Kidney (tissue), 14 donors: ENCODE results near the gene PPFIBP1. TPM values are rescaled to one million over a fixed set of nuclear protein-coding genes. Genes with fewer than 3 reads are reported as not detected.

Source experiments
- DNase-seq, 5 donors: peaks; one replicate each; pipeline ENCODE4 v3.0.0-alpha.2; 2013 to 2020
- FAIRE-seq: peaks from 2 replicates; lab custom pipeline; 2012; peaks lifted over from hg19 to GRCh38; lab: Jason Lieb, UNC
- H3K27ac ChIP-seq, 2 donors: one replicate each; pipeline ENCODE4 v1.7.0; 2013; ENCODE audit warnings: low read depth in 2 of 2, low read length in 2 of 2, inconsistent platforms in 1 of 2
- H3K27me3 ChIP-seq: one replicate; pipeline ENCODE4 v1.7.1; 2013; ENCODE audit warnings: low read length, inconsistent platforms; ENCODE audit not compliant: control insufficient read depth, insufficient read depth
- H3K36me3 ChIP-seq, 3 donors: one replicate each; pipeline versions ENCODE4 v1.7.0 to v1.7.1; 2013; ENCODE audit warnings: low read length in 3 of 3, control low read depth in 1 of 3, inconsistent platforms in 1 of 3; ENCODE audit not compliant: insufficient read depth in 3 of 3, control insufficient read depth in 2 of 3
- H3K4me1 ChIP-seq, 3 donors: one replicate each; pipeline versions ENCODE4 v1.7.0 to v1.7.1; 2013; ENCODE audit warnings: low read length in 3 of 3, inconsistent platforms in 1 of 3, low read depth in 1 of 3; ENCODE audit not compliant: control insufficient read depth in 2 of 3, insufficient read depth in 2 of 3
- H3K4me3 ChIP-seq, 3 donors: one replicate each; pipeline versions ENCODE4 v1.7.0 to v1.8.1; 2013; ENCODE audit warnings: low read length in 3 of 3, control low read depth in 1 of 3, inconsistent platforms in 1 of 3
- H3K9ac ChIP-seq, 3 donors: one replicate each; pipeline versions ENCODE4 v1.7.0 to v1.7.1; 2013; ENCODE audit warnings: low read length in 3 of 3, control low read depth in 1 of 3, inconsistent platforms in 1 of 3
- H3K9me3 ChIP-seq, 3 donors: one replicate each; pipeline versions ENCODE4 v1.7.0 to v1.7.1; 2013; ENCODE audit warnings: low read length in 3 of 3, control low read depth in 1 of 3, inconsistent platforms in 1 of 3; ENCODE audit not compliant: control insufficient read depth in 2 of 3, insufficient read depth in 1 of 3
- CTCF ChIP-seq: IDR thresholded peaks from 3 replicates; pipeline ENCODE4 v1.5.1; 2012; ENCODE audit warnings: mild to moderate bottlenecking, moderate library complexity, borderline replicate concordance; ENCODE audit not compliant: insufficient read depth; ENCODE audit errors: extremely low read depth
- intact Hi-C: fragments of 100-400 bp; cut with DNase I; formaldehyde crosslinking; loops from one replicate; pipeline ENCODE4 v1.11.1; 2022
- polyA plus RNA-seq: library from polyadenylated mRNA; stranded (reverse); fragments of 350-450 nt; fragmentation: Illumina TruSeq; extraction: RNeasy Lipid Tissue Mini Kit (QIAGEN cat#74804); gene quantifications from one replicate; pipeline ENCODE4 v1.2.3, GENCODE V29; 2014; ENCODE audit warnings: low read depth, low replicate concordance; ENCODE audit not compliant: insufficient read depth
- total RNA-seq: library from RNA; stranded (reverse); fragmentation: NEBNext Ultra II Directional; extraction: Animal tissue kit (Norgen Biotek cat#: 25700); gene quantifications from one replicate; pipeline ENCODE4 v1.2.1, GENCODE V29; 2021
- donor health status: control.
- donor health status: control.
- donor health status: control.
- donor health status: control.
- donor health status: control.
- donor health status: DM: yes; HTN: yes; CAD: no.
- donor health status: Normal renal cell carcinoma (clear cell type).

PPFIBP1 gene
- total and polyA plus RNA-seq, 2 donors from 2014 or later, result 12.7 to 175 TPM

DNA sequence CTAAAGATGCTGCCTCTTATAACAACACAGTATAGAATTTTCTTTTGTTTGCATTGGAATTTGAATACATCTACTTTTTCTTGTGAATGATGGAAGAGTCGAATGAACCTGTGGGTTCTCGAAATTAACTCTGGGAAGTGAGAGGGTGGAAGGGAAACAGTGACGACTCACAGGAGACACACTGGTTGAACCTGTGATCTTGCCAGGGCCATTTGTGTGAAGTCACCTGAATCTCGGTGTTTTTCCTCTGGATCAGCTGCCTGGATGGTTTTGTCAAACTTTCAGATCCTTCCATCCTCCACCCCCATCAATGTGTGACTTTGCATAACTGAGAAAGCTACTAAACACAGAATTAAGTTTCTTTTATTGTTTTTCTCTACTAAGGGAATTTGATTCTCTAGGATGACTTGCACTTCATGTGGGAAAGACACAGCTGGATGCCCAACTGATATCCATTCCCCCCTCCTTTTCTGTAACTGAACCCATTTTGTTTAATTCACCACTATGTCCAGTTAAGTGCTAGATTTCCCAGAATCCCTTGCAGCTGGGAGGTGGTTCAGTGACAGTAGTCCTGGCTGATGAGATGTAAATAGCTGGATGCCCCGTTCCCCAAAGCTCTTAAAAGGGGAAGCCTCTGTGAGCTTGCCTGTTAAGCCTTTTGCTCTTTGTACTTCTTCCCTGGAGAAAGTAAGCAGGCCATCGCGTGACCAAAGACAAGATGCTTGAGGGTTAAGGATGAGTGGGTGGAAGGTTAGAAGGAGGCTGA lies 6.3 kb downstream of the PPFIBP1 start:
- peaks cover 0 to 8% (median 6%) of the 10 kb centered on the region in 3 donors for H3K4me1 ChIP-seq

DNA sequence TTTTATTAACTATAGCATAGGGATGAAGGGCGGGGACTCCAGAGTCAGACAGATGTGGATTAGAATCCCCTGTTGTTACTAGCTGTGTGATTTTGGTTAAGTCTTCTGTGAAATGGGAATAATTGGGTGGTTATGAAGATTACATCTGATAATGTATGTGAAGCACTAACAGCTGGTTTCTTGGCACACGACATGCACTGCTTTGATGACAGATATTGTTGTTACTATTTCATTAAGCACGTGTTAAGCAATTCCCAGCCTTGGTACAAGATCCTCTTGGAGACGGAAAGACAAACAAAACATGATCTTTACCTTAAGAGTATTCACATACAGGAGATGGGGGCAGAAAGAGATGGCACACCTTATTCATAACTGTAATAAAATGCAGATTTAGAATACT lies 7.9 kb downstream of the PPFIBP1 start:
- FAIRE-seq, result no peak
- TF ChIP-seq CTCF, result no peak
- H3K27ac ChIP-seq, result no peak overlapping the region

More for the DNA sequence above, 6.3 kb downstream of the PPFIBP1 start:
- H3K27me3 ChIP-seq, result no peaks in the 10 kb centered on the region
- H3K27ac ChIP-seq, result no peak overlapping the region
- H3K9me3 ChIP-seq, result no peaks in the 10 kb centered on the region
- H3K9ac ChIP-seq, result no peak overlapping the region
- no peak for FAIRE-seq
- peak in 3 of 5 donors; percentile 26 to 74 (median 72) for DNase-seq
- H3K4me3 ChIP-seq, result no peak overlapping the region
- H3K36me3 ChIP-seq, result no peaks in the 10 kb centered on the region
- intact Hi-C loops, result no loop called here
- no peak for TF ChIP-seq CTCF

DNA sequence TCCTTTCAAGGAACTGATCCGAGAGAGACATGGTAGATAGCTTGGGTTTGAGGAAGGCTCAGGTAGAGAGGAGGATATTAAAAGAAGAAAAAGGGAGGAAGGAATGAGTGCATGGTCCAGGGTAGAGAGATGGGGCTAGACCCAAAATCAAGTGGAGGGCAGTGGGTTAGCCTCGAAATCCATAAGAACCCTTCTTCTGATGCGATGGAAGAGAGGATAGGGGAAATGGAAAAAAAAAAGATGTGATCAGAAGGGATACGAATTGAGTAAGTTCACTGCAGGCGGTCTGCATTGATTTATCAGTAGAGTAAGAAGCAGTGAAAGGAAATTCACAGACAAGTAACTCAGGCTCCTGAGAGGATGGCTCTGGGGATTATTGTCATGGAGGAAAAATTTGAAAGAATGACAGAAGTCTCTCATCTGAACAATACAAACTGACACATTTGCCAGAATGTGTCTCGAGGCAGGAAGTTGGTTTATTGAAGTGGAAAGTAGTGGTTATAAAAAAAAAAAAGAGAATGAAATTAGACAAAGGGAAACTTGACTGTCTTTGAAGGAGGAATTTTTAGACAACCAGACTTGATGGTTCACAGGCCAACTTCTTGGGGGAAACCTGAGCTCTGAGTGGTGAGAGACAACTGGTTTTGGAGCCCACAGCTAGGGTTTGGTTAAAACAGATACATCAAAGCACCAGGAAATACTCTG lies 10.2 kb downstream of the PPFIBP1 start:
- no peak for TF ChIP-seq CTCF
- intact Hi-C loops, result no loop called here
- DNase-seq, result no peak
- H3K36me3 ChIP-seq, result no peaks in the 10 kb centered on the region
- no peaks in the 10 kb centered on the region for H3K27me3 ChIP-seq
- no peak for FAIRE-seq
- H3K9me3 ChIP-seq, result no peaks in the 10 kb centered on the region
- H3K27ac ChIP-seq, result no peak overlapping the region
- no peak overlapping the region for H3K9ac ChIP-seq
- H3K4me3 ChIP-seq, result no peak overlapping the region
- peaks cover 2 to 22% (median 8%) of the 10 kb centered on the region in 3 donors for H3K4me1 ChIP-seq

More for the DNA sequence above, 7.9 kb downstream of the PPFIBP1 start:
- Histone ChIP-seq H3K4me3 (no peak overlapping the region), H3K9me3 (no peaks in the 10 kb centered on the region), H3K4me1 (peaks cover 0 to 12% (median 6%) of the 10 kb centered on the region in 3 donors), H3K27me3 (no peaks in the 10 kb centered on the region), H3K36me3 (no peaks in the 10 kb centered on the region), H3K9ac (no peak overlapping the region)
- no peak for DNase-seq
- intact Hi-C loops, result no loop called here
